PC-3 (cell line): ENCODE measurements around the gene MRPS27.

Experiments used
- CTCF ChIP-seq: fragments of 300-600 bp; sonication (generic); conservative IDR thresholded peaks from 2 replicates; pipeline ENCODE4 v1.5.1; 2017; ENCODE audit warnings: antibody characterized with exemption, low read depth, mild to moderate bottlenecking, low read length
- EZH2 ChIP-seq: fragments of 300-600 bp; sonication (generic); IDR thresholded peaks from one replicate; pipeline ENCODE4 v1.6.1; 2017; ENCODE audit warnings: antibody characterized with exemption, mild to moderate bottlenecking, low read length; ENCODE audit not compliant: unreplicated experiment

GRCh38 chr5:72282878-72283277 lies 37.2 kb downstream of the MRPS27 start:
- TF ChIP-seq CTCF (no peak), EZH2 (no peak)
